Naive thymus-derived CD8-positive, alpha-beta T cell (primary cell): Measurements from ENCODE around the gene HNRNPF. TPM values are rescaled to one million over a fixed set of nuclear protein-coding genes. Genes with fewer than 3 reads are reported as not detected.

Source experiments
- ATAC-seq, 2 donors: fragments of 150-1000 bp; cut with Tn5 transposase in 1 of 2; sonication (Bioruptor Pico), chemical (Tn5 transposase) in 1 of 2; 1 replicate in 1 of 2; 2 replicates in 1 of 2; pipeline ENCODE4 v1.10.0; 2021; ENCODE audit warnings: mild to moderate bottlenecking in 2 of 2, moderate library complexity in 2 of 2
- POLR2A ChIA-PET: fragments of 350-600 bp; sonication (Branson Sonifier 250); formaldehyde crosslinking; loops from one replicate; lab custom pipeline; 2021; ENCODE audit warnings: antibody characterized with exemption; lab: Charles Lee
- DNase-seq, 10 donors: peaks; one replicate each; pipeline versions ENCODE4 v3.0.0 to v3.0.0-alpha.2; 2020 to 2022
- H3K27ac Mint-ChIP-seq, 10 donors: one replicate each; pipeline ENCODE4 v1.8.0; 2020 to 2022; ENCODE audit warnings: mild to moderate bottlenecking in 10 of 10, mixed read lengths in 10 of 10, moderate library complexity in 4 of 10, inconsistent platforms in 1 of 10
- H3K27me3 Mint-ChIP-seq, 5 donors: one replicate each; pipeline ENCODE4 v1.8.0; 2021 to 2022; ENCODE audit warnings: mixed read lengths in 5 of 5
- H3K36me3 Mint-ChIP-seq, 3 donors: one replicate each; pipeline ENCODE4 v1.8.0; 2020 to 2022; ENCODE audit warnings: mixed read lengths in 3 of 3, mild to moderate bottlenecking in 2 of 3, inconsistent platforms in 1 of 3
- H3K4me1 Mint-ChIP-seq, 4 donors: one replicate each; pipeline ENCODE4 v1.8.0; 2021 to 2022; ENCODE audit warnings: mixed read lengths in 4 of 4
- H3K4me3 Mint-ChIP-seq, 10 donors: one replicate each; pipeline ENCODE4 v1.8.0; 2020 to 2022; ENCODE audit warnings: mild to moderate bottlenecking in 10 of 10, mixed read lengths in 10 of 10, moderate library complexity in 6 of 10, inconsistent platforms in 1 of 10
- H3K9me3 Mint-ChIP-seq, 9 donors: one replicate each; pipeline ENCODE4 v1.8.0; 2020 to 2022; ENCODE audit warnings: mixed read lengths in 9 of 9, mild to moderate bottlenecking in 3 of 9, inconsistent platforms in 1 of 9, moderate library complexity in 1 of 9
- polyA plus RNA-seq, 3 donors: library from polyadenylated mRNA; unstranded; fragments of 300-500 nt; fragmentation: Illumina TruSeq; gene quantifications; one replicate each; pipeline ENCODE4 v1.2.3, GENCODE V29; 2021
- total RNA-seq, 8 experiments: library from RNA in 2 of 8; stranded (reverse) in 2 of 8; gene quantifications; one replicate each; pipeline ENCODE4 v1.2.3 and lab custom pipeline; 2021 to 2026

HNRNPF gene
- total and polyA plus RNA-seq, 5 experiments from 2014 or later, result 155 to 202 (median 168) TPM

DNA sequence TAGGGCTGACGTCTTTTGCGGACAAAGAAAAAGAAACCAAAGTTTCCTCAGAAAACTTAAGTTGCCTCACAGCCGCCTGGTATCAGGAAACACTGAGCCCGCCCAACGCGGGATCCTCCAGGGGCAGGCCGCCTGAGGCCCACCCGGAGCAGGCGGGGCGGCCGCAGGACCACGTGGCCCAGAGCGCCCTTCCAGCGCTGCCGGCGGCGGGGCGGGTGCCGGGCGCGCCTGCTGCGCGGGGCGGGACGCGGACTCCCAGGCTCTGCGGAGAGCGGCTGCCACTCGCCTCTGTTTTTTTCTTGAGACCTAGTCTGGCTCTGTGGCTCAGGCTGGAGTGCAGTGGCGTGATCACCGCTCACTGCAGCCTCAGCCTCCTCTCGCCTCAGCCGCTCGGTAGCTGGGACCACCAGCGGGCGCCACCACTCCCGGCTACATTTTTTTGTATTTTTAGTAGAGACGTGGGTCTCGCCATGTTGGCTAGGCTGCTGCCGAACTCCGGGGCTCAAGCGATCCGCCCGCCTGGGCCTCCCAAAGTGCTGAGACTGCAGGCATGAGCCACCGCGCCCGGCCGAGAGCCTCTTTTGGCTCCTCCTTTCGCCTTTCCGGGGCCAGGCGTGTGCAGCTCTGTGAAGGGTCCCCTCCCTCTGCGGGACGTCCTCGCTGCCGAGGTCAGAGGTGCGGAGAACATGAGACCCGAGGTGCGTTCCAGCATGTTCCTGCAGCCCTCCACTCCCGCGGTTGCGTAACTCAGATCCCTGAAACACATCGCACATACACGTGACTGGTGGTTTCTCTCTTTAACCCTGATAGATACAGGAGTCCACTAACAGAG is 11.6 kb upstream of the HNRNPF start:
- peak overlapping the region; percentile 88 to 94 (median 92) for H3K4me3 Mint-ChIP-seq
- H3K9me3 Mint-ChIP-seq, result no peaks in the 10 kb centered on the region
- H3K4me1 Mint-ChIP-seq, result peaks cover 14 to 45% (median 35%) of the 10 kb centered on the region in 4 donors
- DNase-seq (peak; percentile 73 to 88 (median 84)), ATAC-seq (peak; percentile 87 to 91)
- no peaks in the 10 kb centered on the region for H3K27me3 Mint-ChIP-seq
- peak overlapping the region; percentile 96 to 98 (median 97) for H3K27ac Mint-ChIP-seq
- H3K36me3 Mint-ChIP-seq, result no peaks in the 10 kb centered on the region
- POLR2A ChIA-PET, result interaction anchor here (0.7 to 4.9 kb wide), 16 partner anchors 9 to 154 kb away, joined by 3 to 49 read pairs (median 4); partner anchors contain the start of genes HNRNPF, ZNF239 and ZNF487

DNA sequence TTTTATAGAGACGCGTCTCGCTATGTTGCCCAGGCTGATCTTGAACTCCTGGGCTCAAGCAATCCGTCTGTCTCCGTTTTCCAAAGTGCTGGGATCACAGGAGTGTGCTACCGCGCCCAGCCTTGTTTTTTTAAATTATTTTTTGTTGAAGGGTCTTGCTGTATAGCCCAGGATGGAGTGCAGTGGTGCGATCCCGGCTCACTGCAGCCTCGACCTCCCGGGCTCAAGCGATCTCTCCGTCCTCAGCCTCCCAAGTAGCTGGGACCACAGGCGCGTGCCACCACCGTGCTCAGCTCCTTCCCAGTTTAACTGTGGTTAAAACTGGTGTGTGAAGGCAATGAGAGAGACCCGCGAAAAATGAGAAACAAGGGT is 11.0 kb upstream of the HNRNPF start:
- Mint-ChIP-seq H3K27me3 (no peaks in the 10 kb centered on the region), H3K4me1 (peaks cover 14 to 45% (median 34%) of the 10 kb centered on the region in 4 donors), H3K36me3 (no peaks in the 10 kb centered on the region), H3K27ac (peak overlapping the region; percentile 87 to 98 (median 96)), H3K4me3 (peak overlapping the region; percentile 57 to 92 (median 83)), H3K9me3 (no peaks in the 10 kb centered on the region)
- DNase-seq (no peak), ATAC-seq (no peak)
- POLR2A ChIA-PET, result interaction anchor here (0.7 to 4.9 kb wide), 13 partner anchors 9 to 154 kb away, joined by 3 to 49 read pairs (median 4); partner anchors contain the start of genes HNRNPF, ZNF239 and ZNF487

DNA sequence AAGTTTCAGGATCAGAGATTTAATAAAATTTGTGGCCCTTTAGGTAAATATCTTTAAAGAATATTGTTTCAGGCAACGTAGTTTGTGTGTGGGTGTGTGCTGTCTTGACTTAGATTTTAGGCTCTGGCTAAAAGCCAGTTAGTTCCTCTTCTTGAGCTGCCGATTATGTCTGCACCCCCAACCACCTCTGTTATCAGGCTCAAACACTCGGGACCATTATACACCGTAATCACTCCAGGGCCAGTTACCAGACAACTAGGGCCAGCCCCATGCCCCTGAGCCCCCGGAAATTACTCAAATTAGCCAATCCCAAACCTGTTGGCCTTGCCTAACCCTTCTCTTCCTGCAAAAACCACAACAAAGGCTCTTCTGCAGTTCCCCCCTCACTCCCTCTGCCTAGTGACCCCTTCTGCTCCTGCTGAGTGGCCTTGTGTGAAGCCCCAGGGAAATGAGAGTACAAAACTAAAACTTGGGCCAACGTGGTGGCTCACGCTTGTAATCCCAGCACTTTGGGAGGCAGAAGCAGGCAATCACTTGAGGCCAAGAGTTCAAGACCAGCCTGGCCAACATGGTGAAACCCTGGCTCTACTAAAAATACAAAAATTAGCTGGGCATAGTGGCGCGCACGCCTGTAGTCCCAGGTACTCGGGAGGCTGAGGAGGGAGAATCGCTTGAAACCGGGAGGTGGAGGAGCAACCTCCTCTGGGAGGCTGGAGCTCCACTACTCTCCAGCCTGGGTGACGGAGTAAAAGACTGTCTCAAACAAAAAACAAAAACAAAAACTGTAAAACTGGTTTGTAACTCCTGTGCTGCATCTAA is 9.2 kb upstream of the HNRNPF start:
- Mint-ChIP-seq H3K4me1 (peaks cover 14 to 43% (median 34%) of the 10 kb centered on the region in 4 donors), H3K4me3 (peak overlapping the region; percentile 13 to 81 (median 62)), H3K9me3 (no peaks in the 10 kb centered on the region), H3K36me3 (no peaks in the 10 kb centered on the region), H3K27me3 (no peaks in the 10 kb centered on the region), H3K27ac (peak overlapping the region; percentile 84 to 98 (median 92))
- peak; percentile 4 to 14 for ATAC-seq
- peak in 8 of 10 donors; percentile 25 to 66 (median 51) for DNase-seq
- POLR2A ChIA-PET, result interaction anchor here (1.1 to 4.9 kb wide), 6 partner anchors 8 to 279 kb away, joined by 3 to 49 read pairs (median 25); partner anchors contain the start of genes HNRNPF and ZNF487

DNA sequence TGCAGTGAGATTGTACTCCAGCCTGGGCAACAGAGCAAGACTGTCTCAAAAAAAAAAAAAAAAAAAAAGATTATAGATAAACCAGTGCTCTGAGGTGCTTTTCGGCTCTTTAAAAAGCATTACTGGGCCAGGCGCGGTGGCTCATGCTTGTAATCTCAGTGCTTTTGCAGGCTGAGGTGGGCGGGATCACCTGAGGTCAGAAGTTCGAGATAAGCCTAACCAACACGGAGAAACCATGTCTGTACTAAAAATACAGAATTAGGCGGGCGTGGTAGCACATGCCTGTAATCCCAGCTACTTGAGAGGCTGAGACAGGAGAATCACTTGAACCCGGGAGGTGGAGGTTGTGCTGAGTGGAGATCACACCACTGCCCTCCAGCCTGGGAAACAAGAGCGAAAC is 6.6 kb upstream of the HNRNPF start:
- Mint-ChIP-seq H3K36me3 (no peaks in the 10 kb centered on the region), H3K9me3 (no peaks in the 10 kb centered on the region), H3K27me3 (no peaks in the 10 kb centered on the region), H3K4me1 (peaks cover 12 to 33% (median 23%) of the 10 kb centered on the region in 4 donors), H3K4me3 (no peak overlapping the region), H3K27ac (no peak overlapping the region)
- DNase-seq (no peak), ATAC-seq (no peak)
- POLR2A ChIA-PET, result interaction anchor here (1.1 kb wide), 1 partner anchor 12 kb away, joined by 3 read pairs; no protein-coding TSS in a partner anchor

DNA sequence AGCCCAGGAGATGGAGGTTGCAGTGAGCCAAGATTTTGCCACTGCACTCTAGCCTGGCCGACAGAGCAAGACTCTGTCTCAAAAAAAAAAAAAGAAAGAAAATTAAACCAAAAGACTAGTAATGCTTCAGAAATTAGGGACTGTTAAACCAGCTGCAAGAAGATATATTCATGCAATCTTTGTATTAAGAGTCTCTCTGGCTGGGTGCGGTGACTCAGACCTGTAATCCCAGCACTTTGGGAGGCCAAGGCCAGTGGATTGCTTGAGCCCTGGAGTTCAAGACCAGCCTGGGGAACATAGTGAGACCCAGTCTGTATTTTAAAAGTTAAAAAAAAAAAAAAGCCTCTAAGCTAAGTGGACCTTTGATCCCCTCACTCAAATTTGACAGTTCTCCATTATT is 2.5 kb upstream of the HNRNPF start:
- DNase-seq, result no peak
- H3K27ac Mint-ChIP-seq, result peak overlapping the region in 2 of 10 donors; percentile 37 to 40
- peak overlapping the region in 1 of 10 donors; percentile 16 for H3K4me3 Mint-ChIP-seq

DNA sequence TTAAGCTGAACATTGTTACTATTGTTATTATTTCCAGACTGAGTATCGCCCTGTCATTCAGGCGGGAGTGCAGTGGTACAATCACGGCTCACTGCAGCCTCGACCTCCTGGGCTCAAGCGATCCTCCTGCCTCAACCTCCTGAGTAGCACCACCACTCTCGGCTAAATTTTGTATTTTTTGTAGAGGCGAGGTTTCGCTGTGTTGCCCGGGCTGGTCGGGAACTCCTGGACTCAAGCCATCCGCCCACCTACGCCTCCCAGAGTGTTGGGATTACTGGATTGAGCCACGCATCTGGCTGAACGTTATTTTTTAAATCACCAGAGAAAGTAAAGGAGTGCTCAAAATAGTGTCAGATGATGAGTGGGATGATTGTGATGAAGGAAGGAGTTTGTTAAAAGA is 1.4 kb upstream of the HNRNPF start:
- Mint-ChIP-seq H3K4me3 (peak overlapping the region; percentile 95 to 100 (median 100)), H3K27me3 (no peaks in the 10 kb centered on the region), H3K4me1 (peaks cover 11 to 25% (median 16%) of the 10 kb centered on the region in 4 donors), H3K36me3 (no peaks in the 10 kb centered on the region), H3K27ac (peak overlapping the region; percentile 95 to 100 (median 99)), H3K9me3 (no peaks in the 10 kb centered on the region)
- DNase-seq, result no peak
- POLR2A ChIA-PET, result interaction anchor here (1.2 to 4.0 kb wide), 6 partner anchors 10 to 273 kb away, joined by 3 to 49 read pairs (median 10); partner anchors contain the start of genes CSGALNACT2 and ZNF487
- ATAC-seq, result no peak

More for the DNA sequence above, 2.5 kb upstream of the HNRNPF start:
- peaks cover 11 to 14% (median 11%) of the 10 kb centered on the region in 4 donors for H3K4me1 Mint-ChIP-seq
- no peaks in the 10 kb centered on the region for H3K9me3 Mint-ChIP-seq
- POLR2A ChIA-PET, result interaction anchor here (0.6 to 4.0 kb wide), 6 partner anchors 8 to 1508 kb away, joined by 3 to 49 read pairs (median 3); partner anchors contain the start of gene ZNF487
- H3K36me3 Mint-ChIP-seq, result no peaks in the 10 kb centered on the region
- ATAC-seq, result no peak
- no peaks in the 10 kb centered on the region for H3K27me3 Mint-ChIP-seq

DNA sequence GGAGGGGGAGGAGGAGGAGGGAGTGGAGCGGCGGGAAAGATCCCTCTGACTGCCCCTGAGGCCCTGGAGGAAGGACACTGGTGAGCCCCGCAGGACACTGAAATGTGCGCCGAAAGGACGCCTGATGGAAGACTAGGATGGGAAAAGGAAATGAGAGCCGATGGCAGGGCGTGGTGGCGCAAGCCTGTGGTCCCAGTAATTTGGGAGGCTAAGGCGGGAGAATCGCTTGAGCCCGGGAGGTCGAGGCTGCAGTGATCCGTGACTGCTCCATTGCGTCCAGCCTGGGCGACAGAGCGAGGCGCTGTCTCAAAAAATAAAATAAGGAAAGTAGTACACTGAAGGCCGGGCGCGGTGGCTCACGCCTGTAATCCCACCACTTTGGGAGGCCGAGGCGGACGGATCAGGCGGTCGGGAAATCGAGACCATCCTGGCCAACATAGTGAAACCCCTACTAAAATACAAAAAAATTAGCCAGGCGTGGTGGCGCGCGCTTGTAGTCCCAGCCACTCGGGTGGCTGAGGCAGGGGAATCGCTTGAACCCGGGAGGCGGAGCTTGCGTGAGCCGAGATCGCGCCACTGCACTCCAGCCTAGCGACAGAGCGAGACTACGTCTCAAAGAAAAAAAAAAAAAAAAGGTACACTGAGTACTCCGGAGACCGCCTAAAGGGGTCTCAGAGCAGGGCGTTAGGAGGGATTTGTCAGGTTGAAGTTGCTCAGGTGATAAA is 561 bp upstream of the HNRNPF start:
- Mint-ChIP-seq H3K27ac (peak overlapping the region; percentile 95 to 100 (median 99)), H3K4me1 (peaks cover 15 to 32% (median 21%) of the 10 kb centered on the region in 4 donors), H3K4me3 (peak overlapping the region; percentile 95 to 100 (median 100)), H3K9me3 (no peaks in the 10 kb centered on the region), H3K36me3 (peaks cover 0 to 4% (median 0%) of the 10 kb centered on the region in 3 donors), H3K27me3 (no peaks in the 10 kb centered on the region)
- ATAC-seq (peak; percentile 8 to 9), DNase-seq (peak in 9 of 10 donors; percentile 44 to 84 (median 72))
- POLR2A ChIA-PET, result interaction anchor here (0.6 to 4.0 kb wide), 13 partner anchors 10 to 621 kb away, joined by 3 to 49 read pairs (median 3); partner anchors contain the start of genes CSGALNACT2, ZNF32 and ZNF487

DNA sequence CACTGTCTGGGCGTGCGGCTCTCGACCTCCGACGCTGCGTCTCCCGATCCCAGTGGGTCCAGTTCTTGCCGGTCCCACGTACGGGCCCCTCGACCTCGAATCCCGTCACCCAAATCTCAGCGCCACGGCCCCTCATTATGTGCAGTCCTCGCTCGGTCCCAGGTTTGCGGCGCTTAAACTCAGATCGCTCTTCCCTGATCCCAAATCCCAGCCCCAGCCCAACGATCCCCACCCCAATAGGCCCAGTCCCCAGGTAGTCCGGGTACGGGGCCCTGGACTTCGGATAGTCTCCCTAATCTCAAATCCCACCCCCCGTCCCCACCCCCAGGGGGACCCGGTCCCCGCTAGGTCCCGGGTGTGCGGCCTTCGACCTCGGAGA is 666 bp downstream of the HNRNPF start:
- peak overlapping the region; percentile 98 to 100 (median 99) for H3K27ac Mint-ChIP-seq
- peak in 1 of 2 donors; percentile 1 for ATAC-seq

DNA sequence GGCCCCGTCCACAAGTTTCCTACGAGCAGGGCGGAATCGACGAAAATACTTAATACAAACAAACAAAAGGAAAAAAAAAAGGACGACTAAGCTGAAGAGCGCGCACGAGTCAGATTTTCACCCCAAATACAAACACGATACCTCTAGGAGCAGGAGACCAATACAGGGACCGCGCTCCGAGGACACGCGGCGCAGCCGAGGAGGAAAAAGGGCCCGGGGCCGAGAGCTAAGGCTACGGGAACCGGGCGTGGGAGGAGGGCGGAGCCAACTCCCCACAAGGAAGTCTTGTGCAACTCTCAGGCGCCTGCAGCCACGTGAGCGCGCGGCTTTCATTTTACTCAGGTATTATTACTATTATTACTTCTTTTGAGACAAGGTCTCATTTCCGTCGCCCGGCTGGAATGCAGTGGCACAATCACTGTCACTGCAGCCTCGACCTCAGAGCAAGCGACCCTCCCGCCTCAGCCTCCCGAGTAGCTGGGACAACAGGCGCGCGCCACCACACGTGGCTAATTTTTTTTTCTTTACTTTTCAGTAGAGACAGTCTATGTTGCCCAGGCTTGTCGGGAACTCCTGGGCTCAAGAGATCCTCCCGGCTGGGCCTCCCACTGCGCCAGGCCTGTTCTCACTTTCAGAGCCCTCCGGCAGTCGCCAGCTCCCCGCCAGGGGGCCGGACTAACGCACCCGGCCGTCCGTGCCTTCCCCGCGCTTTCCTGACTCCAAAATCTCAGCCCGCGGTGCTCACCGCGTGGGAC is 1.2 kb downstream of the HNRNPF start:
- POLR2A ChIA-PET, result interaction anchor here (0.6 to 1.8 kb wide), 17 partner anchors 9 to 1592 kb away, joined by 3 to 39 read pairs (median 8); partner anchors contain the start of genes CSGALNACT2 and ZNF487
- peaks cover 0 to 19% (median 4%) of the 10 kb centered on the region in 3 donors for H3K36me3 Mint-ChIP-seq
- H3K4me1 Mint-ChIP-seq, result peaks cover 24 to 50% (median 38%) of the 10 kb centered on the region in 4 donors

More for the DNA sequence above, 666 bp downstream of the HNRNPF start:
- H3K4me3 Mint-ChIP-seq, result peak overlapping the region; percentile 95 to 100 (median 100)
- peaks cover 0 to 14% (median 1%) of the 10 kb centered on the region in 3 donors for H3K36me3 Mint-ChIP-seq
- no peak for DNase-seq
- POLR2A ChIA-PET, result interaction anchor here (0.6 to 1.8 kb wide), 13 partner anchors 9 to 1592 kb away, joined by 3 to 39 read pairs (median 8); partner anchors contain the start of gene ZNF487
- H3K9me3 Mint-ChIP-seq, result no peaks in the 10 kb centered on the region
- H3K4me1 Mint-ChIP-seq, result peaks cover 19 to 45% (median 33%) of the 10 kb centered on the region in 4 donors
- no peaks in the 10 kb centered on the region for H3K27me3 Mint-ChIP-seq

DNA sequence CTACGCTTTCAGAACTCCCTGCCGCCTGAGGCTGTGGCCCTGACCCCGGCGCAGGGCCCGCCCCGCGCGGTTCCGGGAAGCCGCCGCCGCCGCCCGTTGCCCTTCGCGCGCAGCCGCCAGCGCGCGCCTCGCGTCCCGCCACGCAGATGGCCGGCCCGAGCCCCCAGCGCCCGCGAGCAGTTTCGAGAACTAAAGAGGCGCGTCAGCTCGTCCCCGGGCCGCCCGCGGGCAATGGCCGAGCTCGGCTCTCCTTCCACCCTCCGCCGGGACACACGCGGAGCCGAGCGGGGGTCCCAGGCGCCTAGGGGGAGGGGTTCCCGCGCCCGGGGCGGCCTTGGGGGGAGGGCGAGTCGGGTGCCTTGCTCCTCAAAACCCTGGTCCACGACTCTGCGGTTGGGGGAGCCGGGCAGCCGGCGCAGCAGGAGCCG is 1.8 kb downstream of the HNRNPF start:
- Mint-ChIP-seq H3K4me3 (peak overlapping the region; percentile 95 to 100 (median 100)), H3K36me3 (peaks cover 0 to 24% (median 4%) of the 10 kb centered on the region in 3 donors), H3K27ac (peak overlapping the region; percentile 98 to 100 (median 99)), H3K9me3 (no peaks in the 10 kb centered on the region), H3K27me3 (no peaks in the 10 kb centered on the region), H3K4me1 (peaks cover 26 to 56% (median 44%) of the 10 kb centered on the region in 4 donors)
- peak in 1 of 2 donors; percentile 14 for ATAC-seq
- POLR2A ChIA-PET, result interaction anchor here (0.9 to 1.8 kb wide), 14 partner anchors 8 to 268 kb away, joined by 3 to 39 read pairs (median 8); partner anchors contain the start of genes CSGALNACT2 and ZNF487
- peak in 9 of 10 donors; percentile 25 to 67 (median 53) for DNase-seq

More for the DNA sequence above, 1.2 kb downstream of the HNRNPF start:
- Mint-ChIP-seq H3K4me3 (peak overlapping the region; percentile 95 to 100 (median 100)), H3K9me3 (no peaks in the 10 kb centered on the region), H3K27ac (peak overlapping the region; percentile 98 to 100 (median 99)), H3K27me3 (no peaks in the 10 kb centered on the region)
- peak; percentile 70 to 91 (median 78) for DNase-seq
- peak; percentile 35 to 43 for ATAC-seq
